HepG2 (cell line): ENCODE data around the gene HELZ2. TPM values are rescaled to one million over a fixed set of nuclear protein-coding genes. Genes with fewer than 3 reads are reported as not detected.

Experiments used
- E2F1 ChIP-seq: sonication (generic); formaldehyde crosslinking; IDR thresholded peaks from 2 replicates; pipeline ENCODE4 v1.5.0; 2020; ENCODE audit warnings: missing genetic modification reagents
- GABPB1 ChIP-seq: IDR thresholded peaks from 2 replicates; pipeline ENCODE4 v1.6.1; 2016; ENCODE audit warnings: mild to moderate bottlenecking, missing genetic modification reagents, moderate library complexity, missing compliant biosample characterization
- KDM1A ChIP-seq: IDR thresholded peaks from 2 replicates; pipeline ENCODE4 v1.6.1; 2016; ENCODE audit warnings: missing compliant biosample characterization
- LRRFIP1 ChIP-seq: sonication (generic); formaldehyde crosslinking; conservative IDR thresholded peaks from 2 replicates; pipeline ENCODE4 v1.4.0; 2020; ENCODE audit warnings: missing genetic modification reagents
- MAX ChIP-seq: IDR thresholded peaks from 2 replicates; pipeline ENCODE4 v1.6.1; 2012; ENCODE audit warnings: inconsistent platforms
- MXI1 ChIP-seq: IDR thresholded peaks from 3 replicates; pipeline ENCODE4 v1.6.1; 2012; ENCODE audit warnings: low read depth, low read length, inconsistent platforms, borderline replicate concordance
- SALL1 ChIP-seq: sonication (generic); formaldehyde crosslinking; IDR thresholded peaks from 2 replicates; pipeline ENCODE4 v1.8.0; 2022; ENCODE audit warnings: mild to moderate bottlenecking, missing genetic modification reagents
- SMAD3 ChIP-seq: sonication (generic); formaldehyde crosslinking; IDR thresholded peaks from 2 replicates; pipeline ENCODE4 v1.4.0; 2020; ENCODE audit warnings: missing genetic modification reagents
- SRY ChIP-seq: sonication (generic); formaldehyde crosslinking; IDR thresholded peaks from 2 replicates; pipeline ENCODE4 v1.8.0; 2022; ENCODE audit warnings: mild to moderate bottlenecking, missing genetic modification reagents
- TBX2 ChIP-seq: sonication (generic); formaldehyde crosslinking; IDR thresholded peaks from 2 replicates; pipeline ENCODE4 v1.5.0; 2020; ENCODE audit warnings: missing genetic modification reagents, mild to moderate bottlenecking, borderline replicate concordance
- ZMYM2 ChIP-seq: sonication (generic); formaldehyde crosslinking; IDR thresholded peaks from 2 replicates; pipeline ENCODE4 v1.8.0; 2022; ENCODE audit warnings: mild to moderate bottlenecking, missing genetic modification reagents
- ZNF329 ChIP-seq: sonication (generic); formaldehyde crosslinking; IDR thresholded peaks from 2 replicates; pipeline ENCODE4 v1.9.0; 2021; ENCODE audit warnings: low read depth, mild to moderate bottlenecking, missing genetic modification reagents
- ZNF556 ChIP-seq: sonication (generic); formaldehyde crosslinking; IDR thresholded peaks from 2 replicates; pipeline ENCODE4 v1.4.0; 2020; ENCODE audit warnings: mild to moderate bottlenecking, missing genetic modification reagents, borderline replicate concordance
- ZNF580 ChIP-seq: IDR thresholded peaks from 2 replicates; pipeline ENCODE4 v1.6.1; 2016; ENCODE audit warnings: low read depth, borderline replicate concordance
- polyA plus RNA-seq, 8 experiments: library from polyadenylated mRNA; depleted of rRNA in 3 of 8; stranded (reverse) in 7 of 8; unstranded in 1 of 8; fragments of >200 nt; fragmentation: Illumina TruSeq in 4 of 8; extraction: Trizol in 4 of 8; gene quantifications; 2 replicates each; pipeline versions ENCODE4 v1.2.1 to v1.2.3, GENCODE V29; 2011 to 2016; ENCODE audit warnings: low read depth in 4 of 8, missing spikeins in 1 of 8, mixed read lengths in 1 of 8; ENCODE audit not compliant: insufficient read depth in 1 of 8
- total RNA-seq, 5 experiments: library from RNA; depleted of rRNA; stranded (reverse); fragments of >200 nt; fragmentation: Illumina TruSeq; extraction: Trizol; gene quantifications; 2 replicates each; pipeline ENCODE4 v1.2.3, GENCODE V29; 2016; ENCODE audit warnings: low read depth in 1 of 5
- TF ChIP-seq, protein P1 (sequence below): sonication (generic); formaldehyde crosslinking; IDR thresholded peaks from 2 replicates; pipeline ENCODE4 v1.4.0; 2020; ENCODE audit warnings: mild to moderate bottlenecking, missing genetic modification reagents, borderline replicate concordance
- TF ChIP-seq, protein P2 (sequence below): sonication (generic); formaldehyde crosslinking; IDR thresholded peaks from 2 replicates; pipeline ENCODE4 v1.4.0; 2020; ENCODE audit warnings: missing genetic modification reagents

Gene HELZ2
- total and polyA plus RNA-seq, 2 of the 13 experiments (the other 11 are each of a cell fraction or from before 2014, with no cell fraction given), result 9.6 to 10.1 TPM

- TF ChIP-seq ZNF556 (CRISPR knock-in tag), result 0 out of 2 replicates have a peak, but pooled peaks have one; percentile 55
- TF ChIP-seq, protein P1, sequence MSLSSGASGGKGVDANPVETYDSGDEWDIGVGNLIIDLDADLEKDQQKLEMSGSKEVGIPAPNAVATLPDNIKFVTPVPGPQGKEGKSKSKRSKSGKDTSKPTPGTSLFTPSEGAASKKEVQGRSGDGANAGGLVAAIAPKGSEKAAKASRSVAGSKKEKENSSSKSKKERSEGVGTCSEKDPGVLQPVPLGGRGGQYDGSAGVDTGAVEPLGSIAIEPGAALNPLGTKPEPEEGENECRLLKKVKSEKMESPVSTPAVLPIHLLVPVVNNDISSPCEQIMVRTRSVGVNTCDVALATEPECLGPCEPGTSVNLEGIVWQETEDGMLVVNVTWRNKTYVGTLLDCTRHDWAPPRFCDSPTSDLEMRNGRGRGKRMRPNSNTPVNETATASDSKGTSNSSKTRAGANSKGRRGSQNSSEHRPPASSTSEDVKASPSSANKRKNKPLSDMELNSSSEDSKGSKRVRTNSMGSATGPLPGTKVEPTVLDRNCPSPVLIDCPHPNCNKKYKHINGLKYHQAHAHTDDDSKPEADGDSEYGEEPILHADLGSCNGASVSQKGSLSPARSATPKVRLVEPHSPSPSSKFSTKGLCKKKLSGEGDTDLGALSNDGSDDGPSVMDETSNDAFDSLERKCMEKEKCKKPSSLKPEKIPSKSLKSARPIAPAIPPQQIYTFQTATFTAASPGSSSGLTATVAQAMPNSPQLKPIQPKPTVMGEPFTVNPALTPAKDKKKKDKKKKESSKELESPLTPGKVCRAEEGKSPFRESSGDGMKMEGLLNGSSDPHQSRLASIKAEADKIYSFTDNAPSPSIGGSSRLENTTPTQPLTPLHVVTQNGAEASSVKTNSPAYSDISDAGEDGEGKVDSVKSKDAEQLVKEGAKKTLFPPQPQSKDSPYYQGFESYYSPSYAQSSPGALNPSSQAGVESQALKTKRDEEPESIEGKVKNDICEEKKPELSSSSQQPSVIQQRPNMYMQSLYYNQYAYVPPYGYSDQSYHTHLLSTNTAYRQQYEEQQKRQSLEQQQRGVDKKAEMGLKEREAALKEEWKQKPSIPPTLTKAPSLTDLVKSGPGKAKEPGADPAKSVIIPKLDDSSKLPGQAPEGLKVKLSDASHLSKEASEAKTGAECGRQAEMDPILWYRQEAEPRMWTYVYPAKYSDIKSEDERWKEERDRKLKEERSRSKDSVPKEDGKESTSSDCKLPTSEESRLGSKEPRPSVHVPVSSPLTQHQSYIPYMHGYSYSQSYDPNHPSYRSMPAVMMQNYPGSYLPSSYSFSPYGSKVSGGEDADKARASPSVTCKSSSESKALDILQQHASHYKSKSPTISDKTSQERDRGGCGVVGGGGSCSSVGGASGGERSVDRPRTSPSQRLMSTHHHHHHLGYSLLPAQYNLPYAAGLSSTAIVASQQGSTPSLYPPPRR, result peak; percentile 63; the same call in 1 of the 2 replicates
- no peak for TF ChIP-seq ZNF580 (CRISPR knock-in tag)
- peak; percentile 80; the same call in 1 of the 2 replicates for TF ChIP-seq SRY (CRISPR knock-in tag)
- no peak for TF ChIP-seq LRRFIP1 (CRISPR knock-in tag)
- peak; percentile 45; the same call in 1 of the 2 replicates for TF ChIP-seq GABPB1 (CRISPR knock-in tag)
- peak; percentile 93; the same call in 1 of the 2 replicates for TF ChIP-seq ZMYM2 (CRISPR knock-in tag)
- TF ChIP-seq, protein P2, sequence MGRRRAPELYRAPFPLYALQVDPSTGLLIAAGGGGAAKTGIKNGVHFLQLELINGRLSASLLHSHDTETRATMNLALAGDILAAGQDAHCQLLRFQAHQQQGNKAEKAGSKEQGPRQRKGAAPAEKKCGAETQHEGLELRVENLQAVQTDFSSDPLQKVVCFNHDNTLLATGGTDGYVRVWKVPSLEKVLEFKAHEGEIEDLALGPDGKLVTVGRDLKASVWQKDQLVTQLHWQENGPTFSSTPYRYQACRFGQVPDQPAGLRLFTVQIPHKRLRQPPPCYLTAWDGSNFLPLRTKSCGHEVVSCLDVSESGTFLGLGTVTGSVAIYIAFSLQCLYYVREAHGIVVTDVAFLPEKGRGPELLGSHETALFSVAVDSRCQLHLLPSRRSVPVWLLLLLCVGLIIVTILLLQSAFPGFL (CRISPR knock-in tag), result no peak
- TF ChIP-seq KDM1A (CRISPR knock-in tag), result 0 out of 2 replicates have a peak, but pooled peaks have one; percentile 41
- TF ChIP-seq SMAD3 (CRISPR knock-in tag), result no peak
- peak; percentile 46; the same call in 1 of the 3 replicates for TF ChIP-seq MXI1
- TF ChIP-seq E2F1 (CRISPR knock-in tag), result no peak
- peak; percentile 34; the same call in 1 of the 2 replicates for TF ChIP-seq MAX
- TF ChIP-seq TBX2 (CRISPR knock-in tag), result 0 out of 2 replicates have a peak, but pooled peaks have one; percentile 24
- TF ChIP-seq ZNF329 (CRISPR knock-in tag), result 0 out of 2 replicates have a peak, but pooled peaks have one; percentile 18
- peak; percentile 60; the same call in 1 of the 2 replicates for TF ChIP-seq SALL1 (CRISPR knock-in tag)
These were observed 29.6 kb downstream of the HELZ2 start (continued) for GRCh38 chr20:63544241-63544957.
